ENCODE data around the gene MAIP1.

DNA sequence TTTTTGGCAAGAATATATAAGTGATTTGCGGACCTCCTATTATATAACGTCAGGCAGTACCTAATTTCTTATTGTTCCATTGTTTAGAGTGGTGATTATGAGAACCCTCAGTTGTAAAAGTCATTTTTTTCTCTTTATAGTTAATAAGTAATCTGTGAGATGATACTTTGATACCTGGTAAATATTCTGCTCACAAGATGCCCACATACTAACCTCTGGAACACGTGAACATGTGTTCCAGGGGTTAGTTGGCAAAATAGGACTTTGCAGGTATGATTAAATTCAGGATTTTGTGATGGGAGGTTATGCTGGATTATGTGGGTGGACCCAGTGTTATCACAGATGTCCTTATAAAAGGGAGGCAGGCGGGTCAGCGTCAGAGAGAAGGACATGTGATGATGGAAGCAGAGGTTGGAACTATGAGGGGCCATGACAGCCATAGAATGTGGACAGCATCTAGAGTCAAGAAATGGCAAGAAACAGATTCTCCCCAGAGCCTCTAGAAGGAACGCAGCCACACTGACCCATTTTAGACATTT is 16.8 kb downstream of the MAIP1 start:
- TF ChIP-seq, protein P1, sequence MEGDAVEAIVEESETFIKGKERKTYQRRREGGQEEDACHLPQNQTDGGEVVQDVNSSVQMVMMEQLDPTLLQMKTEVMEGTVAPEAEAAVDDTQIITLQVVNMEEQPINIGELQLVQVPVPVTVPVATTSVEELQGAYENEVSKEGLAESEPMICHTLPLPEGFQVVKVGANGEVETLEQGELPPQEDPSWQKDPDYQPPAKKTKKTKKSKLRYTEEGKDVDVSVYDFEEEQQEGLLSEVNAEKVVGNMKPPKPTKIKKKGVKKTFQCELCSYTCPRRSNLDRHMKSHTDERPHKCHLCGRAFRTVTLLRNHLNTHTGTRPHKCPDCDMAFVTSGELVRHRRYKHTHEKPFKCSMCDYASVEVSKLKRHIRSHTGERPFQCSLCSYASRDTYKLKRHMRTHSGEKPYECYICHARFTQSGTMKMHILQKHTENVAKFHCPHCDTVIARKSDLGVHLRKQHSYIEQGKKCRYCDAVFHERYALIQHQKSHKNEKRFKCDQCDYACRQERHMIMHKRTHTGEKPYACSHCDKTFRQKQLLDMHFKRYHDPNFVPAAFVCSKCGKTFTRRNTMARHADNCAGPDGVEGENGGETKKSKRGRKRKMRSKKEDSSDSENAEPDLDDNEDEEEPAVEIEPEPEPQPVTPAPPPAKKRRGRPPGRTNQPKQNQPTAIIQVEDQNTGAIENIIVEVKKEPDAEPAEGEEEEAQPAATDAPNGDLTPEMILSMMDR (IDR thresholded peaks at IDR 0.05), result no peak
- TF ChIP-seq POLR2A (IDR thresholded peaks at IDR 0.05), result no peak
